Endothelial cell of umbilical vein (primary cell): Measurements from ENCODE around the gene RBKS. TPM values are rescaled to one million over a fixed set of nuclear protein-coding genes. Genes with fewer than 3 reads are reported as not detected.

Experiments
- Bru-seq: library from RNA; stranded (reverse); fragments of 400-500 nt; gene quantifications from one replicate; lab custom pipeline; 2021; lab: Mats Ljungman, UMichigan
- BruChase-seq, 2 experiments: library from RNA; stranded (reverse); fragments of 400-500 nt; gene quantifications; one replicate each; lab custom pipeline; 2021; lab: Mats Ljungman, UMichigan
- BruUV-seq: library from RNA; stranded (reverse); fragments of 400-500 nt; replicated peaks from 2 replicates; lab custom pipeline; 2021; lab: Mats Ljungman, UMichigan
- CTCF ChIA-PET: fragments of 300-600, 350-600 bp; sonication (Branson Sonifier 250); formaldehyde crosslinking; loops from one replicate; lab custom pipeline; 2021; ENCODE audit warnings: antibody characterized with exemption, inconsistent platforms; lab: Charles Lee
- POLR2A ChIA-PET: fragments of 300-600, 350-600 bp; sonication (Branson Sonifier 250); formaldehyde crosslinking; loops from one replicate; lab custom pipeline; 2021; ENCODE audit warnings: antibody characterized with exemption, inconsistent platforms; lab: Charles Lee
- DNase-seq: peaks from one replicate; pipeline ENCODE4 v3.0.0-alpha.2; 2011; ENCODE audit warnings: low read depth, low spot score
- FAIRE-seq: peaks from 2 replicates; lab custom pipeline; 2011; peaks lifted over from hg19 to GRCh38; lab: Jason Lieb, UNC
- H2AFZ ChIP-seq: 2 replicates; pipeline ENCODE4 v1.6.0; 2012; ENCODE audit warnings: low read depth, low read length, control low read depth, inconsistent platforms
- H3K27ac ChIP-seq: 2 replicates; pipeline ENCODE4 v1.5.1; 2011; ENCODE audit warnings: low read depth, mild to moderate bottlenecking, control low read depth, low read length, moderate library complexity; ENCODE audit not compliant: insufficient read depth
- H3K27me3 ChIP-seq, 2 experiments: 2 replicates each; pipeline versions ENCODE4 v1.6.0 to v1.6.1; 2011; ENCODE audit warnings: low read length in 2 of 2, mixed read lengths in 1 of 2; ENCODE audit not compliant: control insufficient read depth in 2 of 2, insufficient read depth in 2 of 2
- H3K36me3 ChIP-seq, 2 experiments: 2 replicates in 1 of 2; 3 replicates in 1 of 2; pipeline ENCODE4 v1.5.1; 2011; ENCODE audit warnings: low read length in 2 of 2, mild to moderate bottlenecking in 1 of 2, moderate library complexity in 1 of 2; ENCODE audit not compliant: control insufficient read depth in 2 of 2, insufficient read depth in 2 of 2; ENCODE audit errors: extremely low read depth in 1 of 2
- H3K4me1 ChIP-seq: 3 replicates; pipeline ENCODE4 v1.5.1; 2011; ENCODE audit warnings: mild to moderate bottlenecking, low read length; ENCODE audit not compliant: control insufficient read depth, insufficient read depth; ENCODE audit errors: extremely low read depth
- H3K4me2 ChIP-seq: 2 replicates; pipeline ENCODE4 v1.6.1; 2011; ENCODE audit warnings: low read length, control low read depth, mixed read lengths; ENCODE audit not compliant: insufficient read depth
- H3K4me3 ChIP-seq, 3 experiments: fragments of 200-600 bp in 1 of 3; sonication (generic), shearing (Covaris generic) in 1 of 3; replicated peaks in 1 of 3; 2 replicates each; pipeline ENCODE4 v1.5.1; 2011 to 2016; ENCODE audit warnings: control low read depth in 3 of 3, low read length in 3 of 3, mild to moderate bottlenecking in 2 of 3, inconsistent platforms in 1 of 3, low read depth in 1 of 3, moderate library complexity in 1 of 3; ENCODE audit not compliant: insufficient read depth in 1 of 3
- H3K79me2 ChIP-seq: 2 replicates; pipeline ENCODE4 v1.6.0; 2012; ENCODE audit warnings: low read length, inconsistent platforms; ENCODE audit not compliant: control insufficient read depth, insufficient read depth
- H3K9ac ChIP-seq: replicated peaks from 2 replicates; pipeline ENCODE3; 2011; ENCODE audit warnings: low read length, control low read depth; ENCODE audit not compliant: insufficient read depth; ENCODE audit errors: extremely low read depth
- H3K9me1 ChIP-seq: replicated peaks from 3 replicates; pipeline ENCODE4 v1.6.0; 2011; ENCODE audit warnings: mild to moderate bottlenecking, low read length; ENCODE audit not compliant: control insufficient read depth, insufficient read depth; ENCODE audit errors: extremely low read depth
- H3K9me3 ChIP-seq: replicated peaks from 2 replicates; pipeline ENCODE4 v1.5.1; 2012; ENCODE audit warnings: low read length, inconsistent platforms; ENCODE audit not compliant: control insufficient read depth, insufficient read depth
- H4K20me1 ChIP-seq: replicated peaks from 2 replicates; pipeline ENCODE3; 2011; ENCODE audit warnings: mild to moderate bottlenecking, low read length; ENCODE audit not compliant: control insufficient read depth, insufficient read depth; ENCODE audit errors: extremely low read depth
- EZH2 ChIP-seq: IDR thresholded peaks from 2 replicates; pipeline ENCODE4 v1.6.1; 2012; ENCODE audit warnings: borderline replicate concordance, low read depth, mild to moderate bottlenecking, moderate library complexity, low read length, inconsistent platforms; ENCODE audit not compliant: severe bottlenecking
- FOS ChIP-seq: IDR thresholded peaks from 2 replicates; pipeline ENCODE4 v1.6.1; 2011; ENCODE audit warnings: mild to moderate bottlenecking, low read length, moderate library complexity, borderline replicate concordance; ENCODE audit not compliant: insufficient read depth
- GATA2 ChIP-seq: IDR thresholded peaks from 2 replicates; pipeline ENCODE4 v1.7.0; 2011; ENCODE audit warnings: low read depth, mild to moderate bottlenecking, moderate library complexity, mixed read lengths, low read length; ENCODE audit not compliant: insufficient read length, insufficient read depth
- JUN ChIP-seq: IDR thresholded peaks from 2 replicates; pipeline ENCODE4 v1.6.1; 2011; ENCODE audit warnings: borderline replicate concordance, low read depth; ENCODE audit not compliant: insufficient read length, insufficient read depth
- MYC ChIP-seq: IDR thresholded peaks from one replicate; pipeline ENCODE4 v1.6.1; 2011; ENCODE audit warnings: mild to moderate bottlenecking, low read depth, low read length
- POLR2A ChIP-seq: IDR thresholded peaks from 2 replicates; pipeline ENCODE4 v1.6.1; 2012; ENCODE audit warnings: low read depth, mild to moderate bottlenecking, control low read depth, low read length
- POLR2AphosphoS5 ChIP-seq: IDR thresholded peaks from 2 replicates; pipeline ENCODE4 v1.6.1; 2012; ENCODE audit warnings: low read depth, mild to moderate bottlenecking, control low read depth, low read length, moderate library complexity; ENCODE audit not compliant: insufficient read depth
- dilution Hi-C: fragments of 300-500 bp; cut with MboI; formaldehyde crosslinking; loops from one replicate; pipeline ENCODE4 v1.15.0; 2019; ENCODE audit warnings: low sequenced_read_pairs; ENCODE audit not compliant: extremely low pct_ligation_motif_present
- intact Hi-C: fragments of 100-400 bp; cut with micrococcal nuclease; formaldehyde crosslinking; loops from one replicate; pipeline ENCODE4 v1.10.0; 2022
- long read RNA-seq: library from polyadenylated mRNA; stranded (forward); transcript quantifications from one replicate; pipeline ENCODE4 v2.0.0, GENCODE V29; 2021
- polyA minus RNA-seq, 3 experiments: library from RNA; depleted of rRNA, polyadenylated mRNA; stranded (reverse); fragments of >200 nt; gene quantifications; 1 replicate in 1 of 3; 2 replicates in 2 of 3; pipeline ENCODE4 v1.2.3, GENCODE V29; 2011
- polyA plus RNA-seq, 4 experiments: library from polyadenylated mRNA; depleted of rRNA in 3 of 4; stranded (reverse) in 3 of 4; unstranded in 1 of 4; fragments of >200 nt; gene quantifications; 2 replicates each; pipeline versions ENCODE4 v1.2.1 to v1.2.3, GENCODE V29; 2011 to 2012; ENCODE audit warnings: missing spikeins in 1 of 4
- total RNA-seq: library from RNA; stranded (reverse); gene quantifications from 2 replicates; pipeline ENCODE4 v1.2.3, GENCODE V29; 2021
- TF ChIP-seq, protein P1 (sequence below), 2 donors: IDR thresholded peaks; 1 replicate in 1 of 2; 2 replicates in 1 of 2; pipeline ENCODE4 v1.5.1; 2011; ENCODE audit warnings: low read length in 2 of 2, mild to moderate bottlenecking in 2 of 2, moderate library complexity in 2 of 2, control low read depth in 1 of 2, inconsistent platforms in 1 of 2, low read depth in 1 of 2; ENCODE audit not compliant: insufficient read depth in 1 of 2; ENCODE audit errors: extremely low read depth in 1 of 2
- TF ChIP-seq, protein P2 (sequence below): IDR thresholded peaks from 2 replicates; pipeline ENCODE4 v1.6.1; 2011; ENCODE audit not compliant: insufficient read depth, insufficient read length

The RBKS gene
- total RNA-seq (0.64 and 0.74 TPM in 2 replicates), polyA plus RNA-seq (1.0 and 1.8 TPM in 2 replicates), polyA minus RNA-seq (2.3 and 2.4 TPM in 2 replicates), Bru-seq, nascent RNA (percentile 27 among the genes with signal in this experiment), BruChase-seq, experiment 1, labeled RNA remaining after a 6-hour chase (percentile 18 among the genes with signal in this experiment), BruChase-seq, experiment 2, labeled RNA remaining after a 2-hour chase (percentile 24 among the genes with signal in this experiment)
- 1.8 and 2.5 TPM in 2 replicates for polyA plus RNA-seq (2011; cell fraction: cytosol; rRNA removed)
- 3.7 and 6.9 TPM in 2 replicates for polyA plus RNA-seq (2011; cell fraction: nucleus; rRNA removed)
- 1.2 and 2.6 TPM in 2 replicates for polyA plus RNA-seq (2012)
- polyA minus RNA-seq (2011; cell fraction: cytosol; rRNA and poly(A)+ RNA removed): 1.0 TPM
- polyA minus RNA-seq (2011; cell fraction: nucleus; rRNA and poly(A)+ RNA removed): 3.4 and 11.9 TPM in 2 replicates
- long read RNA-seq, partial matches to known transcripts: 1 of 6 reads
- long read RNA-seq, other reads (novel, unspliced or antisense): 3 of 6 reads

DNA sequence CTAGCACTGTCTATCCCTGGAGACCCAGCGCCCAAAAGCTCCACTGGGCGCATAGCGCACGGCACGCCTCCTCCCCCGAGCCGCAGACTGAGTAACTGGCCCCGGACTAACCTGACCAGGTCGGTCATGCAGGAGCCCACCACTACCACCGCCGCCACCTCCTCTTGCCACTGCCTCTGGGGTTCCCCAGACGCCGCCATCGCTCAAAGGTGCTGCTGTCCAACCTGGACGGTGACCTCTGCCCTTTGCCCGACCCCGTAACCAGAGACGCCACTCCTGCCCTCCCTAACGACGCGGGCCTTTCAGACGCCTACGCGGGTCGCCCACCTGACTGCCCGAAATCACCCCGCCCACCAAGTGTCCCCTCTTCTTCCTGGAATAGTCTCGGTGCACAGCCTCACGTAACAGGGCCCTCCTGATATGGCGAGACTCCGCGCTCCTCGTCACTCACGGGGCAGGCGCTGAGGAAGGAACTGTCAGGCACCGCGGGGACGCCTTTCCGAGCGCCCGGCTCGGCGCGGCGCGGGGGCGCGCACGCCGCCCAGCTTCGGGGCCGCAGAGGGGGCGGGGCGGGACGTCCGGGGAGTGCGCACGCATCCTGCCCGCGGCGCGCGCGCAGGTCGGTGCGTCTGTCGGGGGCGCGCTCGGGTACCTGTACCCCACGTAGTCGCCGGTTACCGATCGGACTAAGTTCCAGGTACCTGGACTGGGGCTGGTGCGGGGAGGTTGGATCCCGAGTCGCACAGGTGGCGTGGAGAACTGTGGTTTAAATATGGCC, at the start of gene RBKS, which contains the start of gene BABAM2:
RBKS (minus strand) TSS at position 242 of the 778 bp plus-strand sequence; CDS start at position 200, 42 bp downstream.
BABAM2 (plus strand) TSS at position 584 of the 778 bp plus-strand sequence. CDS start 3,828 bp downstream, outside the sequence.
- POLR2A ChIA-PET: interaction anchor here (0.9 to 1.2 kb wide), 4 partner anchors 64 to 190 kb away, joined by 3 to 4 read pairs (median 3); no protein-coding TSS in a partner anchor

DNA sequence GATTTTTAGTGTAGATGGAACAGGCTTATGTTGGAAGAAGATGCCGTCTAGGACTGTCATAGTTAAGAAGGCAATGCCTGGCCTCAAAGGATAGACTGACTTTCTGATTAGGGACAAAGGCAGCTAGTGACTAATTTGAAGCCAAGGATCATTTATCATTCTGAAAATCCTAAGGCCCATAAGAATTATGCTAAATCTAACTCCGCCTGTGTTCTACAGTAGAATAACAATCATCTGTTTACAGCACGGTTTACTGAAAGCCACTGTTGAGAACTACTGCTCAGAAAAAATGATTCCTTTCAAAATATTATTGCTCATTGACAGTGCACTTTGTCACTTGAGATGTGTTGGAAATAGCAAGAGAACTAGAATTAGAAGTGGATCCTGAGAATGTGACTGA, 44.8 kb upstream of the RBKS start:
- H3K36me3 ChIP-seq: peaks cover 0 to 3% of the 10 kb centered on the region in 2 experiments
- dilution Hi-C loops (no loop called here), intact Hi-C loops (no loop called here)
- H3K79me2 ChIP-seq: no peaks in the 10 kb centered on the region
- no peaks in the 10 kb centered on the region for H3K9me1 ChIP-seq
- no peak overlapping the region for H3K4me2 ChIP-seq
- no TSS peak for BruUV-seq
- H3K4me3 ChIP-seq: no peak overlapping the region
- H3K9ac ChIP-seq: no peak overlapping the region
- TF ChIP-seq JUN (no peak), EZH2 (no peak), FOS (no peak), MYC (no peak)
- TF ChIP-seq, protein P1, sequence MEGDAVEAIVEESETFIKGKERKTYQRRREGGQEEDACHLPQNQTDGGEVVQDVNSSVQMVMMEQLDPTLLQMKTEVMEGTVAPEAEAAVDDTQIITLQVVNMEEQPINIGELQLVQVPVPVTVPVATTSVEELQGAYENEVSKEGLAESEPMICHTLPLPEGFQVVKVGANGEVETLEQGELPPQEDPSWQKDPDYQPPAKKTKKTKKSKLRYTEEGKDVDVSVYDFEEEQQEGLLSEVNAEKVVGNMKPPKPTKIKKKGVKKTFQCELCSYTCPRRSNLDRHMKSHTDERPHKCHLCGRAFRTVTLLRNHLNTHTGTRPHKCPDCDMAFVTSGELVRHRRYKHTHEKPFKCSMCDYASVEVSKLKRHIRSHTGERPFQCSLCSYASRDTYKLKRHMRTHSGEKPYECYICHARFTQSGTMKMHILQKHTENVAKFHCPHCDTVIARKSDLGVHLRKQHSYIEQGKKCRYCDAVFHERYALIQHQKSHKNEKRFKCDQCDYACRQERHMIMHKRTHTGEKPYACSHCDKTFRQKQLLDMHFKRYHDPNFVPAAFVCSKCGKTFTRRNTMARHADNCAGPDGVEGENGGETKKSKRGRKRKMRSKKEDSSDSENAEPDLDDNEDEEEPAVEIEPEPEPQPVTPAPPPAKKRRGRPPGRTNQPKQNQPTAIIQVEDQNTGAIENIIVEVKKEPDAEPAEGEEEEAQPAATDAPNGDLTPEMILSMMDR (IDR thresholded peaks at IDR 0.05; ENCODE audit: extremely low read depth in 1 of 2, insufficient read depth in 1 of 2, low read depth in 1 of 2, low read length in 2 of 2): no peak
- TF ChIP-seq, protein P2, sequence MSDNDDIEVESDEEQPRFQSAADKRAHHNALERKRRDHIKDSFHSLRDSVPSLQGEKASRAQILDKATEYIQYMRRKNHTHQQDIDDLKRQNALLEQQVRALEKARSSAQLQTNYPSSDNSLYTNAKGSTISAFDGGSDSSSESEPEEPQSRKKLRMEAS: no peak
- H3K27me3 ChIP-seq: no peaks in the 10 kb centered on the region
- ChIA-PET CTCF (no interaction called here), POLR2A (interaction anchor here (0.5 kb wide), 1 partner anchor 130 kb away, joined by 3 read pairs; no protein-coding TSS in a partner anchor)
- H3K27ac ChIP-seq: no peak overlapping the region
- no peak for DNase-seq
- no peaks in the 10 kb centered on the region for H3K9me3 ChIP-seq
- peaks cover 24% of the 10 kb centered on the region for H3K4me1 ChIP-seq
- no peak for FAIRE-seq
- no peaks in the 10 kb centered on the region for H4K20me1 ChIP-seq
- H2AFZ ChIP-seq: no peak overlapping the region

More for the DNA sequence above, at the start of gene RBKS, which contains the start of gene BABAM2:
- Histone ChIP-seq H4K20me1 (no peaks in the 10 kb centered on the region), H3K9me1 (no peaks in the 10 kb centered on the region), H3K36me3 (no peaks in the 10 kb centered on the region), H2AFZ (peak within 1 kb of the TSS; percentile 69), H3K4me2 (peak within 1 kb of the TSS; percentile 77), H3K9ac (peak within 1 kb of the TSS; percentile 95), H3K27me3 (no peaks in the 10 kb centered on the region), H3K9me3 (no peaks in the 10 kb centered on the region), H3K27ac (peak within 1 kb of the TSS; percentile 88), H3K4me3 (peak within 1 kb of the TSS; percentile 26 to 71 (median 55)), H3K4me1 (peaks cover 18% of the 10 kb centered on the region), H3K79me2 (no peaks in the 10 kb centered on the region)
- intact Hi-C loops: loop anchor here (1.0 to 10.0 kb wide), 9 partner anchors 30 to 502 kb away; partner anchors contain the start of genes FOSL2 and MRPL33
- CTCF ChIA-PET: interaction anchor here (1.4 to 1.8 kb wide), 2 partner anchors 136 to 187 kb away, joined by 6 to 7 read pairs; no protein-coding TSS in a partner anchor
- dilution Hi-C loops: no loop called here
- FAIRE-seq (peak; percentile 67), DNase-seq (peak; percentile 86)
- BruUV-seq: TSS peak; percentile 66
- TF ChIP-seq POLR2AphosphoS5 (peak; percentile 87), GATA2 (no peak), POLR2A (peak; percentile 62)
